Measurements from ENCODE around the gene LY6G6C.

DNA sequence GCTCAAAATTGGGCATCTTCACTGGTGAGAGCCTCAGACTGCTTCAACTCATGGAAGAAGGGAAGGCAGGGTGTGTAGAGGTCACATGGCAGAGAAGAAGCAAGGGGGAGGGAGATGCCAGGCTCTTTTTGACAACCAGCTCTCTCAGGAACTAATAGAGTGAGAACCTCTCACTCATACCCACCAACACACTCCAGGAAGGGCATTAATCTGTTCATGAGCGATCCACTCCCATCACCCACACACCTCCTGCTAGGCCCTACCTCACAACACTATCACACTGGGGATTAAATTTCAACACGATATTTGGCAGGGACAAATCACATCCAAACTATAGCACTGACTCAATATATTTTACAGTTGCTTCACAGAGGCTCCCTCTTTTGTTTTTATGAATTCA lies 20.3 kb upstream of the LY6G6C start:
- TF ChIP-seq CTCF (IDR thresholded peaks at IDR 0.05) (no peak), POLR2A (IDR thresholded peaks at IDR 0.05) (no peak)
